Right lobe of liver (tissue), 4 donors: ENCODE measurements around the gene KLF2.

Experiments used
- CTCF ChIP-seq, 4 donors: fragments of 200-600 bp in 3 of 4; fragments of 450-650 bp in 1 of 4; IDR thresholded peaks; one replicate each; pipeline versions ENCODE4 v1.5.1 to v1.8.0; 2016 to 2022; ENCODE audit warnings: antibody characterized with exemption in 4 of 4, mild to moderate bottlenecking in 2 of 4
- POLR2A ChIP-seq: fragments of 450-650 bp; IDR thresholded peaks from one replicate; pipeline ENCODE4 v1.6.1; 2017; ENCODE audit warnings: antibody characterized with exemption, mild to moderate bottlenecking
- donor health status: DM: no; HTN: no; CAD: no.
- donor health status: DM: no; HTN: no; CAD: no.
- donor health status: DM: no; HTN: yes; CAD: no.

DNA sequence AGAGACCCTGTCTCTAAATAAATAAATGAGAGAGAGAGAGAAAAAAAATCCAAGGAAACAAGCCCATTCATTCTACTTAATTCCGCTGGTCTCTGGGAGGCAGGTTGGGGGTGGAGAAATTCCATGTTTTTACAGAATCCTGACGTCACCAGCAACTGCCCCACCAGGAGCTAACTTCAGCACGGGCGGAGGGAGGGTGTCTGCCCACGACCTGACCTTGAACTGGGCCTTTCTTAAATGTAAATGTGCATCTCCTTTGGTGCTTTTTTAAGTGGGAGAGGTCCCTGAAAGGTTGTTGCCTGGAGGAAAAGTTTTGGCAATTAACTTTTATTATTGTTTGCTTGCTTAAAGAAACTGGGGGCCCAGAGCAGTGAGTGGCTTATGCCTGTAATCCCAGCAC, 15.5 kb downstream of the KLF2 start:
- TF ChIP-seq CTCF (IDR thresholded peaks at IDR 0.05) (no peak), POLR2A (no peak)
